OCI-LY1 (cell line): Measurements from ENCODE around the gene KIAA0586.

ENCODE experiments used
- CTCF ChIP-seq: fragments of 200-600 bp; sonication (generic), shearing (Covaris generic); IDR thresholded peaks from 2 replicates; pipeline ENCODE4 v1.5.1; 2017; ENCODE audit warnings: mild to moderate bottlenecking, antibody characterized with exemption, low read length, moderate library complexity, mixed read lengths
- EZH2 ChIP-seq: fragments of 200-600 bp; sonication (generic), shearing (Covaris generic); IDR thresholded peaks from 2 replicates; pipeline ENCODE4 v1.8.0; 2017; ENCODE audit warnings: borderline replicate concordance, mixed run types, mild to moderate bottlenecking, antibody characterized with exemption, low read length, moderate library complexity, mixed read lengths

- TF ChIP-seq CTCF (no peak), EZH2 (no peak)
Measured at GRCh38 chr14:58427281-58428117, at the start of gene KIAA0586, which contains the start of gene TIMM9.
